M059J (cell line): Measurements from ENCODE around the gene KCTD15. TPM values are rescaled to one million over a fixed set of nuclear protein-coding genes. Genes with fewer than 3 reads are reported as not detected.
"Not testable (repeated sequence)": the region's sequence is repeated elsewhere in the genome, so short reads cannot be mapped to it uniquely, and the experiment has no call there.

ENCODE experiments used
- DNase-seq: peaks from one replicate; pipeline ENCODE4 v3.0.0-alpha.2; 2012; ENCODE audit warnings: low read depth
- total RNA-seq: library from RNA; depleted of rRNA; stranded (reverse); fragments of >200 nt; shearing (Covaris generic); gene quantifications from 2 replicates; pipeline ENCODE4 v1.2.3, GENCODE V29; 2014

The KCTD15 gene
- total RNA-seq, 1 experiment from 2014 or later: 26.6 TPM

- no peak for DNase-seq
Measured at GRCh38 chr19:33813391-33814101, 16.9 kb downstream of the KCTD15 start.

DNA sequence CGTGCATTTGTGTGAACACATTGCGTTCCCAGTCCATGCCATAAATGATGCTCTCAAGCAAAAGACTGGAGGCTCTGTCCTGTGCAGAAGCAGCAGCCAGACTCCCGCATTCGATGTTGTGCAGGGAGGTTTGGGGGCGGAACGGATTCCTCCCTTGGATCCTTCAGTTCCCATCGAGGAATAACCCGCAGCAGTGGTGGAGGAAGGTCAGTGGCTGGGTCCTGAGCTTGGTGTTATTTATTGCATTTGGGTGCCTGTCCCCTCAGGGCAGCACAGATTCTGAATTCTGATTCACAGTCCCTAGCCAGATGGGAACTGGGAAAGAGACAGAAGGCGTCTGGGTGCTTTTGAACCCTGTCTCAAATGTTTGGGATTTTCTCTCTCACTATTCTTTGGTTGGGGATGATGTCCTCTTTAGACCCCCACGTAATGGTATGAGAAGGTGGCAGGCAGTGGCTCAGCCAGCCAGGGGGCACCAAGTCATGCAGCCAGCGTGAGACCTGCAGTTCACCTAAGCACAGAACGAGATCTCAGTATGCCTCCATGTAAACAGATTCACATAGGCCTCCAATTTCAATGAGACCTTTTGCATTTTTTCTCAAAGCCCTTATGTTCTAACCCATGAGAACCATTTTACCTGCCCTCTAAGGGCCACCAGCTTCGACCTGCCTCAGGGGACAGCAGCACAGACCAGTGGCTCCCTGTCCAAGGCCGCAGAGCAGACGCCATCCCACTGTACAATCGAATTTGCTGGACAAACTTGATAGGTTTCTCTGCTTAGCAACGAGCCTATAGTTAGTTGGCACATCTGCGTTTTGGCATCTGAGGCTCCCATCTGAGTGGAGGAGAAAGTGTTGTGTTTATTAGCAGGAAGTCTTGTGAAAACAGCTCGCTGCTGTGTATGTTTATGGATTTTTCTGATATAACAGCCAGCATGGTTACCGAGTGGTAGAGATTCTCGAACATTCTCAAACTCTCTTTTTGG is 17.8 kb downstream of the KCTD15 start:
- no peak for DNase-seq

- peak; percentile 42 for DNase-seq
Measured at GRCh38 chr19:33815380-33816340, 19.0 kb downstream of the KCTD15 start.

DNA sequence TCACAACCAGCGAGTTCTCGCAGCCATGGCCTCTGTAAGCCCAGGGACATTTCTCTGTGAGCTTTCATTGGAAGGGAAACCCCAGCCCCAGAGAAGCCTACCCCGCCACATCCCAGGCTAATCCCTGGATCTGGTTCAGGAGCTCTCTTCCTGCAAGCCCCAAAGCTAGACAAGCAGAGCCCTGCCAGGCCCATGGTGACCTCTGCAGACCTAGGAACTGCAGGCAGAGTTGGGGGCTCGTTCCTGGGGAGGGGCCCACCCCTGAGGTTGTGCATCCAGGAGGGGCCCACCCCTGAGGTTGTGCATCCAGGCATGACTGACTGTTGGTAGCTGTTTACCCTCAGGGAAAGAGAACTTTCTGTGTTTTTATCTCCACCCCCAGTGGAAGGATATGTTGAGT is 21.7 kb downstream of the KCTD15 start:
- no peak for DNase-seq

DNA sequence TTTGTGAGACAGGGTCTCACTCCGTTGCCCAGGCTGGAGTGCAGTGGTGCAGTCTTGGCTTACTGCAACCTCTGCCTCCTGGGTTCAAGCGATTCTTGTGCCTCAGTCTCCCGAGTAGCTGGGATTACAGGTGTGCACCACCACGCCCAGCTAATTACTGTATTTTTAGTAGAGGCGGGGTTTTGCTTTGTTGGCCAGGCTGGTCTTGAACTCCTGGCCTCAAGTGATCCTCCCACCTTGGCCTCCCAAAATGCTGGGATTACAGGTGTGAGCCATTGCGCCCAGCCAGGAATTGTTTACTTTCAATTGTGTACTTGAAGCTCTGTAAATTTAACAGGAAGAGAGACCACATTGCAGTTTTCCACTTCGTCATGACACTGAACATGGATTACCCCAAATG is 22.4 kb downstream of the KCTD15 start:
- not testable (repeated sequence) for DNase-seq

- DNase-seq: no peak
Measured at GRCh38 chr19:33819506-33819879, 22.8 kb downstream of the KCTD15 start.

- DNase-seq: peak; percentile 75
Measured at GRCh38 chr19:33819880-33820781, 23.5 kb downstream of the KCTD15 start.

DNA sequence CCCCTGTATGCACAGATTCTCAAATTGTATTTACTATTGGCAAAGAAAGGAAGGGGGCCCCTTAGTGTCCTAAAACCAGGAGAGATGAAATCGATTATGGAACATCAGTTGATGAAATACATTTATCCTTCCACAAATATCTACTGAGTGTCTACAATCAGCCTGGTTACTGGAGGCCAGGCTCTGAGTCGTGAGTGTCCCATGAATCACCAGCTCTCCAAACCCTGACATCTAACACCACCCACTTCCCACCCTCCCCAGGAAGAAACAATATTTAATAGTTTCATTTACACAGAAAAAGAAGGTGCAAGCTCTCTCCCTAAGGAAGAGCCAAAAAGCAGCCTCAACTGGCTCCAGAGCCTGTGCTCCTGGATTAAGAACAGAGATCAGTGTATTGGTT is 25.2 kb downstream of the KCTD15 start:
- DNase-seq: peak; percentile 18

- DNase-seq: no peak
Measured at GRCh38 chr19:33823341-33823740, 26.7 kb downstream of the KCTD15 start.

DNA sequence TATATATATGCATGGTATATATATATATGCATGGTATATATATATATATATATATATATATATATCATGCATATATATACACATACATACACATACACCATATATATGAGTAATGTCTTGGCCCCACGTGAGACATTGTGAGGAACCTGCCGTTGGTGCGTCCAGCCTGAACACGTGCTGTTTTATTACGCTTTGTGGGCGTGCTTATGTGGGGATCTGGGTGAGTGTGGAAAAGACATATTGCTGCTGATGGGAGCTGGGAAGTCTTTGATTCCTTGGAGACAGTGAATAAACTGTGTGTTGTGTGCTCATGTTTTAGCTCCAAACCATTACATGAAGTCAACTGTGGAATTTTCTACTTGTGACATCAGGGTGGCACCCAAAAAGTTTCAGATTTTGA is 28.9 kb downstream of the KCTD15 start:
- no peak for DNase-seq

DNA sequence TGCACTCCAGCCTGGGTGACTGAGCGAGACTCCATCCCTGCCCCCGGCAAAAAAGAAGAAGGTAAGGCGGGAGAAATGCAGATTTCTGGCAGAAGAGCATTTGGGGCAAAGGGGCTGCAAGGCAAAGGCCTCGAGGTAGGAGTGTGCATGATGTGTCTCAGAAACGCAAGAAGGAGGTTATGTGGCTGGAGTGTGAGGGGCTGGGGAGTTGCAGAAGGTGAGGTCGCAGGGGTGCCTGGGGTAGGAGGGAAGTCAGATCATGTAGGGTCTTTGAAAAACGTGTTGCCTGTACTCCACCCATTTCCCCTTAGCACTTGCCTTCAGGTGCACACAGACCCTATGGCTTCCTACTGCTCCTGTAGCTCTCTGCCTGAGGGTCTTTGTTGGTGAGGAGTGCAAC is 29.9 kb downstream of the KCTD15 start:
- no peak for DNase-seq

- DNase-seq: no peak
Measured at GRCh38 chr19:33828266-33829075, 31.8 kb downstream of the KCTD15 start.

GRCh38 chr19:33830264-33830663 is 33.6 kb downstream of the KCTD15 start:
- DNase-seq: no peak

- no peak for DNase-seq
Measured at GRCh38 chr19:33831825-33832224, 35.2 kb downstream of the KCTD15 start.

DNA sequence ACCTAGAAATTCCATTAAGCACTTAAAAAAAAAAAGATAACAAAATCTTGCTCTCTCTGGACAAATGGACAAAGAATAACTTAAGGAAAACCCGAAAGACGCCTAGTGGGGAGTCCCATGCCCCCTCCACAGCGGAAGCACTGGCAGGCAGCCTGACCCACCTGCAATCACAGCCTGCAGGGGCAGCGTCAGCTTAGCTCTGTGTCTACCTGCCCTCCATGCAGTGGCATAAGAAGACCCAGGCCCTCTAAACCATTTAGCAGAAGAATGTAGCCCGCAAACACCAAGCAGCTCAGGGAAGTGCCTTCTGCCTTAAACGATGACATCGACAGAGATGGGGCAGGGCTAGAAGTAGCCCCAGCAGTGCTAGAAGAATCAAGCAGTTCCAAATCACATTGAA is 36.0 kb downstream of the KCTD15 start:
- no peak for DNase-seq

DNA sequence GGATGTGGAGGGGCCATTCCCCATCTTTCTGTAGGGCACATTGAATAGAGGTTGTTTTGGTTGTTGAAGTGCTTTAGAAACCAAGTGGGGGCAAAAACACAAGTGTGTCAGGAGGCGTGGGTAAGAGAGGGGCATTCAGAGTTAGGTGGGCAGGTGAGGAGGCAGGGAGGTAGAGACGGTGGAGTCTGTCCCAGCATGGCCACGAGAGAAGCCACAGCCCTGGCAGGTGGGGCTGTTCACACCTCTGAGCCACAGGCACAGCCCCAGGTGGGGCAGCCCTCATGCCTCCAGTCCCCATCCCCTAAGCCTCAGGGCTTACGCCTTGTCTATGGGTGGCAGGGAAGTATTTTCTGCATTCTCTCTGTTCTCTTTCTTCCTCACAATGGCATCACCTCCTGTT is 43.7 kb downstream of the KCTD15 start:
- DNase-seq: no peak

- DNase-seq: no peak
Measured at GRCh38 chr19:33840783-33841182, 44.1 kb downstream of the KCTD15 start.

DNA sequence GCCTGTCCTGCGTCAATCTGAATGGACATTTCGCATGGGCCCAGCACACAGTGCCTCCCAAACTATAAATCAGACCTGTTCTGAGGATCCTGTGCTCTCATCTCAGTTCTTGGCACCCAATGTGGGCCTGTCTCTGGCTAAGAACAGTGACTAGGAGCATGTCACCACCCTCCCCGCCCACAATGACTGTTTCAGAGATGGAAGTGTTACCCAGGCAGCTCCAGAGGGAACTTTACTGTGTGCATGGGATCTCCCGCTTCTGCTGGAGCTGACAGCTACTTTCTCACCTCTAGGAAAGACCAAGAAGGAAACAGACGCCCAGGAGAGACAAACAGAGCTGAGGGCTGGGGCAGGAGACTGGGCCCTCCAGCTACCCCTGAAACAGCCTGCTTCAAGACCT is 45.0 kb downstream of the KCTD15 start:
- no peak for DNase-seq

- DNase-seq: no peak
Measured at GRCh38 chr19:33844478-33844877, 47.8 kb downstream of the KCTD15 start.

GRCh38 chr19:33845498-33845897 is 48.8 kb downstream of the KCTD15 start:
- no peak for DNase-seq
